Spinal cord (tissue), 10 donors: ENCODE measurements around the gene CCDC27. TPM values are rescaled to one million over a fixed set of nuclear protein-coding genes. Genes with fewer than 3 reads are reported as not detected.

Experiments
- DNase-seq, 6 donors: peaks; one replicate each; pipeline versions ENCODE4 v3.0.0 to v3.0.0-alpha.2; 2013 to 2015; ENCODE audit warnings: low spot score in 6 of 6, low read depth in 4 of 6
- H3K27ac ChIP-seq: one replicate; pipeline ENCODE4 v1.5.1; 2013; ENCODE audit warnings: low read depth, low read length, control low read depth
- H3K27me3 ChIP-seq: one replicate; pipeline ENCODE4 v1.6.1; 2013; ENCODE audit warnings: low read length; ENCODE audit not compliant: control insufficient read depth, insufficient read depth
- H3K36me3 ChIP-seq: one replicate; pipeline ENCODE4 v1.6.1; 2013; ENCODE audit warnings: low read length; ENCODE audit not compliant: control insufficient read depth, insufficient read depth
- H3K4me1 ChIP-seq: one replicate; pipeline ENCODE4 v1.6.1; 2013; ENCODE audit warnings: low read length; ENCODE audit not compliant: control insufficient read depth, insufficient read depth
- H3K4me3 ChIP-seq: one replicate; pipeline ENCODE4 v1.5.1; 2013; ENCODE audit warnings: low read depth, low read length, control low read depth
- H3K9me3 ChIP-seq: one replicate; pipeline ENCODE4 v1.6.1; 2013; ENCODE audit warnings: low read length; ENCODE audit not compliant: control insufficient read depth, insufficient read depth
- WGBS: methylation state at CpG from one replicate; pipeline ENCODE4 v1.1.5; 2013; ENCODE audit warnings: missing lambda C conversion rate; ENCODE audit not compliant: insufficient coverage; 5-methylcytosine and 5-hydroxymethylcytosine counted together
- polyA plus RNA-seq, 2 donors: library from polyadenylated mRNA; unstranded; fragments of 120-200 nt; gene quantifications; one replicate each; pipeline ENCODE4 v1.2.1, GENCODE V29; 2013; ENCODE audit not compliant: insufficient read length in 2 of 2
- small RNA-seq: library from RNA; depleted of rRNA; stranded (forward); fragments of <200 nt; gene quantifications from one replicate; pipeline ENCODE3, GENCODE V24; 2014; ENCODE audit warnings: low replicate concordance
- total RNA-seq, 2 donors: library from RNA; depleted of rRNA in 1 of 2; stranded (reverse); fragments of 120-200 nt in 1 of 2; fragments of >200 nt in 1 of 2; gene quantifications; one replicate each; pipeline versions ENCODE4 v1.2.3 to v1.2.4, GENCODE V29; 2013 to 2014
- donor health status: healthy.

CCDC27 gene
- total and polyA plus RNA-seq, 4 donors, result 0.11 to 0.26 TPM; not detected in 2

DNA sequence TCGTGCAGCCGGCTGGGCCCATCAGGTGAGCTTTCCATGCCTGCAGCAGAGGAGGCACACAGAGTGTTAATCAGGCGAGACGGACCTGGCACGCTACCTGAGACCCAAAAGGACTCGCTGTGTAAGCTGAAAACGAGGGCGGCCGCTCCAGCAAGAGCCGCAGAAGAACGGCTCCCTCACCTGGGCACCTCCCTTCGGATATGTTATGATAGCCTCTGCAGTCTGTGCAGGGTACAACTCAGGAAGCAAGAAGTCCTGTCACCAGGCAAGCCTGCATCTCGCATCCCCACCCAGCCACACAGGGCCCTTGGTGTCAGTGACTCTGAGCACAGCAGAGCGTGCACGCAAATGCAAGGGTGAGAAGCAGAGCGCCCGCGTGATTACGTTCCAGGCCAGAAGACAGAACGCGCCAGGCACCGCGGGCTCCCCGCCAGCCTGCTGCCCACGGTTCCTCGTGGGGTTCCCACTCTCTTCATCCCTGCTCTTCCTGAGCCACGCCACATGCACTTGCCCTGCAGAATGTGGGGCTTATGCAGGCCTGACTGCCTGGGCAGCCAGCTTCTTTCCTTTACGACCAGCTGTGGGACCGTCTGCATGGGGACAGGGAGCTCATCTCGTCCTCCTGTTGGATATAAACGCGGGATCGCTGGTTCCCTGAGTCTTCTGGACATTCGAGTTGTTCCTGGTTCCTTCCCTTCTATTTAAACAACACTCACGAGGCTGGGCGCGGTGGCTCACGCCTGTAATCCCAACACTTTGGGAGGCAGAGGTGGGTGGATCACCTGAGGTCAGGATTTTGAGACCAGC is 64.3 kb downstream of the CCDC27 start:
- WGBS, result 91% methylated on average over 33 of the region's 38 CpGs
- peaks cover 14% of the 10 kb centered on the region for H3K4me1 ChIP-seq
- H3K9me3 ChIP-seq, result no peaks in the 10 kb centered on the region
- H3K4me3 ChIP-seq, result no peak overlapping the region
- H3K27me3 ChIP-seq, result no peaks in the 10 kb centered on the region
- H3K27ac ChIP-seq, result no peak overlapping the region
- no peak for DNase-seq
- H3K36me3 ChIP-seq, result peaks cover 72% of the 10 kb centered on the region

DNA sequence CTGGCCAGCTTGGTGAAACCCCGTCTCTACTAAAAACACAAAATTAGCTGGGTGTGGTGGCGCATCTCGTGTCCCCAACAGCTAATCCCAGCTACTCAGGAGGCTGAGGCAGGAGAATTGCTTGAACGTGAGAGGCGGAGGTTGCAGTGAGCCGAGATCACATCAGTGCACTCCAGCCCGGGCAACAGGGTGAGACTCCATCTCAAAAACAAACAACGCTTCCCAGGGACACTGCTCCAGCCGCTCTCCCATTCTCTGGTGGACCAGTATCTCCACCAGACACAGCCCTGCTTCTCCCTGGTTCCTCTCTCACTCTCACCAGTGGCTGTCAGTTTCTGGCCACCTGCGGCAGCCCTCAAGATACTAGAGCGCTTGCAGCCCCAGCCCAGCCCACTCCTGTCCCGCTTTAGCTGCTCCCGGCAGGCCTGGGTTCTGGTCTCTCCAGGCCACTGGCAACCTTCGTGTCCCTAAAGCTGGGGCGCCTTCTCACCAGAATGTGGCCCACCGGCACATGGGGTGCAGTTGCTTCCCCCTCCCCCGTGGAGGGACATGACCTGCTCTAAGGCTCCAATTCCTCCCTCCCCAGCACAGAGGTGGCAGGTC is 65.0 kb downstream of the CCDC27 start:
- Histone ChIP-seq H3K27ac (no peak overlapping the region), H3K36me3 (peaks cover 79% of the 10 kb centered on the region), H3K27me3 (no peaks in the 10 kb centered on the region), H3K9me3 (no peaks in the 10 kb centered on the region), H3K4me3 (no peak overlapping the region), H3K4me1 (peaks cover 17% of the 10 kb centered on the region)
- whole genome bisulfite sequencing, result 91% methylated on average over 17 of the region's 17 CpGs
- DNase-seq, result no peak

DNA sequence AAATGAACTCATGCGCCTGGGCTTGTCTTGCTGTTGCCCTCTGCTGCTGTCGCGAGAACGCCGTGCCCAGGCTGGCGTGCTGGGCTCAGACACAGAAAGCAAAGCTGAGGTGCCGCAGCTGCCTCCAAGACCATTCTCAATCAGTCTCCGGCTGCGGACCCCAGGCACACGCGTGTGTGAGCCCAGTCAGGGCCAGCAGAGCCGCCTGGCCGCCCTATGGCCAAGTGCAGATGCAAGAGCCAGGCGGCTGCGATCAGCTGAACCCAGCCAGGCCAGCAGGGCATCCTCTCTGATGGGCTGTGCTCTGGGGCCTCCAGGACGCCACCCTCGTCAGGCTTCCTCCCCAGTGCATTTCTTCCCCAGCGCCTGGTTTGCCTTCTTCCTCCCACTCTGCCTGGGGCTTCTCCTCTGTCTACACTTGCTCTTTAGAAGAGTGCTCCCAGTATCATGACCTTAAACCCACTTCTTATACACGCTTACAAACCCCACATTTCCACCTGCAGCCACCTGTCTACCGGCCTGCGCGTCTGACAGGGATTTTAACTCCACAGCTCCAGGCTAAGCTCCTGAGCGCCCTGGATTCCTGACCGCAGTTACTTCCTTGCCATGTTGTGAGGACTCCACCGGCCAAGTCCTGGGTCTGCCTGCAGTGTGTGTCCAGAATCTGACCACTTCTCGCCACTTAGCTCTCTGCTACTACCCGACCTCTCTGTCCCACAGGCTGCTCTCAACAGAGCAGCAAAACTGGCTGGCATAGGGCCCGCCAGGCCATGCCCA is 65.8 kb downstream of the CCDC27 start:
- Histone ChIP-seq H3K36me3 (peaks cover 85% of the 10 kb centered on the region), H3K27me3 (no peaks in the 10 kb centered on the region)
- 90% methylated on average over 27 of the region's 28 CpGs for WGBS

DNA sequence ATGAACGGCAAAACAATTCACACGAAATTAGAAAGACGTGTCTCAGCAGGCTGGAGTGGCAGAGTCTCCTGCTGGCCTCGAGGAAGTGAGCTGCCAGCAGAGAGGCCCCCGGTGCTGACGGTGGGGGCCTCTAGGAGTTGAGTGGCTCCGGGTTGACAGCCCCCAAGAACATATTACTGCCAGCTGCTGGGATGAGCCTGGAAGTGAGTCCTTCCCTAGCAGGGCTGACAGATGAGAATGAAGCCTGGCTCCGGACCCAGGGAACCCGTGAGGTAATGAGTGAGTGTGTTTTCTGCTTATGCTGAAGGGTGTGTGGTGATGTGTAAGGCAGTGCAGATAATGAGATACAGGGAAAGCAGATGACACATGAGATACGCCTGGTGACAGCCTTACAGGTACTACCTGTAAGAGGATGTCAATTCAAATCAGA is 67.5 kb downstream of the CCDC27 start:
- Histone ChIP-seq H3K27me3 (no peaks in the 10 kb centered on the region), H3K4me3 (no peak overlapping the region), H3K4me1 (peaks cover 20% of the 10 kb centered on the region), H3K27ac (no peak overlapping the region), H3K9me3 (no peaks in the 10 kb centered on the region), H3K36me3 (peaks cover 91% of the 10 kb centered on the region)
- 61% methylated on average over 10 of the region's 10 CpGs for WGBS
- DNase-seq, result peak in 1 of 6 donors; percentile 34

More for the DNA sequence above, 65.8 kb downstream of the CCDC27 start:
- Histone ChIP-seq H3K4me1 (peaks cover 20% of the 10 kb centered on the region), H3K4me3 (no peak overlapping the region), H3K27ac (no peak overlapping the region), H3K9me3 (no peaks in the 10 kb centered on the region)
- DNase-seq, result no peak

DNA sequence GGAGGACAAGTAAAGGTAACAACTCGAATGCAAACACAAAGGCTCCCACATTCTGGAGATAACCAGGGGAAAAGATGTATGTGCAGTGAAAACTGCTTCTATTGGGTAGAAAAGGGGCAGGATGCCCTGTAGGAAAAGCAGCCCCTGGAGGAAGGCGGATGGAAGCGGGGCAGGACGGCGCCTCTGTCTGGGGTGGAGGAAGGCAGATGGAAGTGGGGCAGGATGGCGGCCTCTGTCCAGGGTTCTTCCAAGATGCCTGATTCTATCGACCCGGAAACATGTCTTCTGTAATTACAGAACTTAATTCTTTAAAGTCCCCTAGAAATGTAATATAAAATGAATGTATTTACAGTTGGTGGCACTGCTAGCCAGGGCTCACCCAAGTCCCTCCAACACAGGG is 68.1 kb downstream of the CCDC27 start:
- H3K27ac ChIP-seq, result no peak overlapping the region
- WGBS, result 84% methylated on average over 4 of the region's 8 CpGs
- H3K9me3 ChIP-seq, result no peaks in the 10 kb centered on the region
- no peak for DNase-seq
- H3K27me3 ChIP-seq, result no peaks in the 10 kb centered on the region
- peaks cover 20% of the 10 kb centered on the region for H3K4me1 ChIP-seq
- peaks cover 91% of the 10 kb centered on the region for H3K36me3 ChIP-seq
- no peak overlapping the region for H3K4me3 ChIP-seq

DNA sequence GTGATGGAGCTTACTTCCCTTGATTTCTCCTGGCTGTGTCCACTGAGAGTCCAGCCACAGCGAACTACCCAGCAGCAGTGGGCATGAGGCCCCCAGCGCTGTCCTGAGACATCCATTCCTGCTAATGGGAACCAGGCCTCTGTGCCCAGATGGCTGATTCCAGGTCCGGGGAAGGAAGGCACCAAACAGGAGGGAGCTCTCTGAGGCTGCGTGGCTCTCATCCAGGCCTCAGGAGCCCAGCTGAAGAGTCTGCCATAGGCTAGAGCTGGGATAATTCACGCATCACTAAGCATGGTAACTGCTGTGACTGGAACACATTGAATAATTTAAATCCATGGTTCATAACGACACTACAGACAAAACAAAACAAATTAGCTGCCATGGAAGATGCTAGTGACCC is 68.8 kb downstream of the CCDC27 start:
- Histone ChIP-seq H3K4me1 (peaks cover 20% of the 10 kb centered on the region), H3K27ac (no peak overlapping the region), H3K4me3 (no peak overlapping the region), H3K9me3 (no peaks in the 10 kb centered on the region), H3K36me3 (peaks cover 92% of the 10 kb centered on the region), H3K27me3 (no peaks in the 10 kb centered on the region)
- DNase-seq, result peak in 5 of 6 donors; percentile 4 to 91 (median 37)
- 53% methylated on average over 6 of the region's 6 CpGs for WGBS

Small RNA genes lying within 50 kb of the gene (small RNA-seq; reads per million reads assigned to genes)
- gene RF02197 (not detected), gene RN7SL574P (not detected)

Other genes with a start within 250 kb of the CCDC27 start
- 10 to 100 TPM in 1 of 2 donors, 1 to 10 TPM in 1; 6.0 to 15.4 TPM for gene MEGF6, start 140.9 kb upstream of the CCDC27 start, total RNA-seq
- 10 to 100 TPM; 15.1 to 19.9 TPM for gene MEGF6, start 140.9 kb upstream of the CCDC27 start, polyA plus RNA-seq
- gene TPRG1L, start 127.4 kb upstream of the CCDC27 start, total RNA-seq, result 10 to 100 TPM; 18.5 to 37.9 TPM
- gene TPRG1L, start 127.4 kb upstream of the CCDC27 start, polyA plus RNA-seq, result 10 to 100 TPM; 39.6 to 45.3 TPM
- 10 to 100 TPM; 12.3 to 12.8 TPM for gene WRAP73, start 102.3 kb upstream of the CCDC27 start, total RNA-seq
- 10 to 100 TPM; 17.0 to 22.8 TPM for gene WRAP73, start 102.3 kb upstream of the CCDC27 start, polyA plus RNA-seq
- gene TP73, start 99.9 kb upstream of the CCDC27 start, total RNA-seq, result 1 to 10 TPM in 1 of 2 donors, under 1 TPM in 1; 0.30 to 3.0 TPM
- gene TP73, start 99.9 kb upstream of the CCDC27 start, polyA plus RNA-seq, result 1 to 10 TPM; 1.0 to 1.4 TPM
- gene SMIM1, start 20.3 kb downstream of the CCDC27 start, total RNA-seq, result 10 to 100 TPM in 1 of 2 donors, under 1 TPM in 1; 0.99 to 10.1 TPM
- gene SMIM1, start 20.3 kb downstream of the CCDC27 start, polyA plus RNA-seq, result 1 to 10 TPM; 2.8 to 3.7 TPM
- 10 to 100 TPM; 27.0 to 35.5 TPM for gene LRRC47, start 44.0 kb downstream of the CCDC27 start, total RNA-seq
- gene LRRC47, start 44.0 kb downstream of the CCDC27 start, polyA plus RNA-seq, result 10 to 100 TPM; 65.5 to 81.6 TPM
- gene CEP104, start 104.8 kb downstream of the CCDC27 start, total RNA-seq, result 10 to 100 TPM; 23.9 to 35.2 TPM
- 10 to 100 TPM; 33.5 to 43.8 TPM for gene CEP104, start 104.8 kb downstream of the CCDC27 start, polyA plus RNA-seq
- 1 to 10 TPM; 6.9 to 8.2 TPM for gene DFFB, start 105.0 kb downstream of the CCDC27 start, total RNA-seq
- gene DFFB, start 105.0 kb downstream of the CCDC27 start, polyA plus RNA-seq, result 10 to 100 TPM in 1 of 2 donors, 1 to 10 TPM in 1; 7.4 to 15.4 TPM
- 10 to 100 TPM; 18.5 to 29.1 TPM for gene C1orf174, start 147.8 kb downstream of the CCDC27 start, total RNA-seq
- gene C1orf174, start 147.8 kb downstream of the CCDC27 start, polyA plus RNA-seq, result 10 to 100 TPM; 23.7 to 27.2 TPM